Measurements from ENCODE around the gene RIPPLY2.
"Not testable (repeated sequence)": the region's sequence is repeated elsewhere in the genome, so short reads cannot be mapped to it uniquely, and the experiment has no call there.

RIPPLY2 gene

GRCh38 chr6:83890520-83890919 is 37.4 kb downstream of the RIPPLY2 start:
- in situ Hi-C loops (cut with HindIII; ENCODE audit: low pct_ligation_motif_present, low pct_unique_long_range_greater_than_20kb, low sequenced_read_pairs): no loop called here
- DNase-seq: no peak

- no peak for DNase-seq
- in situ Hi-C loops (cut with HindIII; ENCODE audit: low pct_ligation_motif_present, low pct_unique_long_range_greater_than_20kb, low sequenced_read_pairs): no loop called here
Measured at GRCh38 chr6:83891586-83891985, 38.4 kb downstream of the RIPPLY2 start.

GRCh38 chr6:83893024-83893423 is 39.9 kb downstream of the RIPPLY2 start:
- in situ Hi-C loops (cut with HindIII; ENCODE audit: low pct_ligation_motif_present, low pct_unique_long_range_greater_than_20kb, low sequenced_read_pairs): no loop called here
- no peak for DNase-seq

GRCh38 chr6:83897094-83897493 is 43.9 kb downstream of the RIPPLY2 start:
- in situ Hi-C loops (cut with HindIII; ENCODE audit: low pct_ligation_motif_present, low pct_unique_long_range_greater_than_20kb, low sequenced_read_pairs); DNase-seq: not testable (repeated sequence)

- in situ Hi-C loops (cut with HindIII; ENCODE audit: low pct_ligation_motif_present, low pct_unique_long_range_greater_than_20kb, low sequenced_read_pairs): no loop called here
- no peak for DNase-seq
Measured at GRCh38 chr6:83901624-83902023, 48.5 kb downstream of the RIPPLY2 start.

- no peak for DNase-seq
- in situ Hi-C loops (cut with HindIII; ENCODE audit: low pct_ligation_motif_present, low pct_unique_long_range_greater_than_20kb, low sequenced_read_pairs): no loop called here
Measured at GRCh38 chr6:83904395-83904794, 51.2 kb downstream of the RIPPLY2 start.

- DNase-seq: no peak
- in situ Hi-C loops (cut with HindIII; ENCODE audit: low pct_ligation_motif_present, low pct_unique_long_range_greater_than_20kb, low sequenced_read_pairs): no loop called here
Measured at GRCh38 chr6:83905648-83906047, 52.5 kb downstream of the RIPPLY2 start.
